ENCODE data around the gene NUP35. TPM values are rescaled to one million over a fixed set of nuclear protein-coding genes. Genes with fewer than 3 reads are reported as not detected.
"Not testable (repeated sequence)": the region's sequence is repeated elsewhere in the genome, so short reads cannot be mapped to it uniquely, and the experiment has no call there.

The NUP35 gene
- total RNA-seq, 2 experiments from 2014 or later, result 36.5 to 37.3 TPM

- no TSS peak for BruUV-seq (replicated peaks)
- Histone ChIP-seq H3K9me3 (ENCODE audit: low read length) (no peaks in the 10 kb centered on the region), H3K36me3 (ENCODE audit: insufficient read depth, low read length) (peaks cover 92% of the 10 kb centered on the region), H3K4me1 (ENCODE audit: insufficient read depth, low read length, poor library complexity, severe bottlenecking) (no peaks in the 10 kb centered on the region), H4K20me1 (ENCODE audit: insufficient read depth, low read length) (no peaks in the 10 kb centered on the region), H3K4me3 (ENCODE audit: low read depth, low read length, poor library complexity, severe bottlenecking) (no peak overlapping the region), H3K4me2 (ENCODE audit: low read length) (no peak overlapping the region), H3K27ac (ENCODE audit: low read depth, low read length, poor library complexity, severe bottlenecking) (no peak overlapping the region), H3K9me2 (ENCODE audit: insufficient read depth, low read length) (no peaks in the 10 kb centered on the region), H3K79me2 (ENCODE audit: insufficient read depth, low read depth, low read length) (peaks cover 26% of the 10 kb centered on the region; the same call in 1 of the 2 replicates), H2AFZ (ENCODE audit: low read length) (no peak overlapping the region)
- intact Hi-C loops (cut with micrococcal nuclease; ENCODE audit: unreplicated experiment), result no loop called here
- TF ChIP-seq CTCF (conservative IDR thresholded peaks at IDR 0.05; ENCODE audit: low read length), result no peak
- no peak for TF ChIP-seq EZH2phosphoT487 (IDR thresholded peaks at IDR 0.05; ENCODE audit: borderline replicate concordance, low read depth, low read length)
- DNase-seq (ENCODE audit: low spot score), result no peak
- ChIA-PET CTCF (ENCODE audit: unreplicated experiment) (no interaction called here), POLR2A (interaction anchor here (0.6 to 1.9 kb wide), 2 partner anchors 12 to 28 kb away, joined by 3 to 5 read pairs; no protein-coding TSS in a partner anchor)
Measured at GRCh38 chr2:183166210-183166609, 42.0 kb downstream of the NUP35 start.

- H3K4me2 ChIP-seq (ENCODE audit: low read length); CTCF ChIA-PET (ENCODE audit: unreplicated experiment); H3K4me1 ChIP-seq (ENCODE audit: insufficient read depth, low read length, poor library complexity, severe bottlenecking); H4K20me1 ChIP-seq (ENCODE audit: insufficient read depth, low read length); H3K27ac ChIP-seq (ENCODE audit: low read depth, low read length, poor library complexity, severe bottlenecking); H3K9me2 ChIP-seq (ENCODE audit: insufficient read depth, low read length); H3K9me3 ChIP-seq (ENCODE audit: low read length); DNase-seq (ENCODE audit: low spot score); H2AFZ ChIP-seq (ENCODE audit: low read length); intact Hi-C loops (cut with micrococcal nuclease; ENCODE audit: unreplicated experiment); BruUV-seq (replicated peaks); H3K4me3 ChIP-seq (ENCODE audit: low read depth, low read length, poor library complexity, severe bottlenecking): not testable (repeated sequence)
- POLR2A ChIA-PET, result interaction anchor here (1.9 kb wide), 1 partner anchor 27 kb away, joined by 5 read pairs; no protein-coding TSS in a partner anchor
- Histone ChIP-seq H3K79me2 (ENCODE audit: insufficient read depth, low read depth, low read length) (peaks cover 26% of the 10 kb centered on the region; the same call in 1 of the 2 replicates), H3K36me3 (ENCODE audit: insufficient read depth, low read length) (peaks cover 92% of the 10 kb centered on the region)
Measured at GRCh38 chr2:183166976-183167375, 42.7 kb downstream of the NUP35 start.

GRCh38 chr2:183172220-183172887 is 48.1 kb downstream of the NUP35 start:
- POLR2A ChIA-PET, result interaction anchor here (1.1 kb wide), 1 partner anchor 44 kb away, joined by 3 read pairs; no protein-coding TSS in a partner anchor
- Histone ChIP-seq H3K79me2 (ENCODE audit: insufficient read depth, low read depth, low read length) (peaks cover 24% of the 10 kb centered on the region; the same call in 1 of the 2 replicates), H4K20me1 (ENCODE audit: insufficient read depth, low read length) (no peaks in the 10 kb centered on the region)

More at GRCh38 chr2:183172220-183172887, 48.1 kb downstream of the NUP35 start:
- CTCF ChIA-PET (ENCODE audit: unreplicated experiment), result no interaction called here
- no TSS peak for BruUV-seq (replicated peaks)
- Histone ChIP-seq H3K9me3 (ENCODE audit: low read length) (no peaks in the 10 kb centered on the region; the same call in 1 of the 2 replicates), H3K9me2 (ENCODE audit: insufficient read depth, low read length) (no peaks in the 10 kb centered on the region), H3K36me3 (ENCODE audit: insufficient read depth, low read length) (peaks cover 70% of the 10 kb centered on the region), H2AFZ (ENCODE audit: low read length) (no peak overlapping the region), H3K4me3 (ENCODE audit: low read depth, low read length, poor library complexity, severe bottlenecking) (no peak overlapping the region), H3K4me2 (ENCODE audit: low read length) (no peak overlapping the region), H3K4me1 (ENCODE audit: insufficient read depth, low read length, poor library complexity, severe bottlenecking) (no peaks in the 10 kb centered on the region), H3K27ac (ENCODE audit: low read depth, low read length, poor library complexity, severe bottlenecking) (no peak overlapping the region)
- TF ChIP-seq EZH2phosphoT487 (IDR thresholded peaks at IDR 0.05; ENCODE audit: borderline replicate concordance, low read depth, low read length), result no peak
- no peak for TF ChIP-seq CTCF (conservative IDR thresholded peaks at IDR 0.05; ENCODE audit: low read length)
- intact Hi-C loops (cut with micrococcal nuclease; ENCODE audit: unreplicated experiment), result no loop called here
- DNase-seq (ENCODE audit: low spot score), result no peak
